NCI-H748 treated with DMSO at 0.1 percent for 48 hours (cell line): ENCODE data around the gene PRG3.
"Not testable (repeated sequence)": the region's sequence is repeated elsewhere in the genome, so short reads cannot be mapped to it uniquely, and the experiment has no call there.

Experiments used
- DNase-seq: peaks from one replicate; lab custom pipeline; 2025; lab: John Stamatoyannopoulos, UW

PRG3 gene

DNA sequence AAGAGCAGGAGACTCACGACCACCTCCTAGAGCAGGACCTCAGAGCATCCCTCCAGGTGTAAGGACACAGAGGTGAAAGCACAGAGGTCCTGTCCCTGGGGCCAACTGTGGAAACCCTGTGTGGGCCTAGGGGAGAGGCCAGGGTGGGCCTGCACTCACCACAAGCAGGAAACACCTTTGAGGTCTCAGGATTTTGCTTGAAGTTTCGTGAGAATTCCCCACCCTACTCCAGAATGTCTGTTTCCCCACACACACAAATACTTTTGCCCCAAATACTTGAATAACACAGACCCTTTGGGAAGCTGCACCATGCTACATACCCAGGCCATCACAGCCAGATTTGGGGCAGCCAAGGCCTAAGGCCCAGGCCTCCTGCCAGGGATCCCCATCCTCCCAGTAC, 27.8 kb upstream of the PRG3 start:
- no peak for DNase-seq

DNA sequence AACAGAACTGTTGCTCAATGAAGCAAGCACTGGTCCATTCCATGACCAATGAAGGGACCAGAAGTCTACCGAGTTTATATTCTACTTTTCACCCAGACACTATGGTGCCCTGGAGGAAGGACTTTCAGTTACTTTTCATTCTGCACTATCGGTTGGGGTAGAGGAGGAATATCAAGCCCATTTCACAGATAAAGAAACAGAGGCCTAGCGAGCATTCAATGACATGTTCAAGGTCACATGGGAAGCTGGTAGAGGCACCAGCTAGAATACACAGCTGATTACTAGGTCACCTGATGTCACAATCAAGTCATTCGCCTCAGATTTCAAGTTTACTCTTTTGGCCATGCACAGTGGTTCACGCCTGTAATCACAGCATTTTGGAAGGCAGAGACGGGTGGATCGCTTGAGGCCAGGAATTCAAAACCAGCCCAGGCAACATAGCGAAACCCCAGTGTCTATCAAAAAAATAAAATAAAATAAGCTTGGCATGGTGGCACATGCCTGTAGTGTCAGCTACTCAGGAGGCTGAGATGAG, 27.1 kb upstream of the PRG3 start:
- no peak for DNase-seq

DNA sequence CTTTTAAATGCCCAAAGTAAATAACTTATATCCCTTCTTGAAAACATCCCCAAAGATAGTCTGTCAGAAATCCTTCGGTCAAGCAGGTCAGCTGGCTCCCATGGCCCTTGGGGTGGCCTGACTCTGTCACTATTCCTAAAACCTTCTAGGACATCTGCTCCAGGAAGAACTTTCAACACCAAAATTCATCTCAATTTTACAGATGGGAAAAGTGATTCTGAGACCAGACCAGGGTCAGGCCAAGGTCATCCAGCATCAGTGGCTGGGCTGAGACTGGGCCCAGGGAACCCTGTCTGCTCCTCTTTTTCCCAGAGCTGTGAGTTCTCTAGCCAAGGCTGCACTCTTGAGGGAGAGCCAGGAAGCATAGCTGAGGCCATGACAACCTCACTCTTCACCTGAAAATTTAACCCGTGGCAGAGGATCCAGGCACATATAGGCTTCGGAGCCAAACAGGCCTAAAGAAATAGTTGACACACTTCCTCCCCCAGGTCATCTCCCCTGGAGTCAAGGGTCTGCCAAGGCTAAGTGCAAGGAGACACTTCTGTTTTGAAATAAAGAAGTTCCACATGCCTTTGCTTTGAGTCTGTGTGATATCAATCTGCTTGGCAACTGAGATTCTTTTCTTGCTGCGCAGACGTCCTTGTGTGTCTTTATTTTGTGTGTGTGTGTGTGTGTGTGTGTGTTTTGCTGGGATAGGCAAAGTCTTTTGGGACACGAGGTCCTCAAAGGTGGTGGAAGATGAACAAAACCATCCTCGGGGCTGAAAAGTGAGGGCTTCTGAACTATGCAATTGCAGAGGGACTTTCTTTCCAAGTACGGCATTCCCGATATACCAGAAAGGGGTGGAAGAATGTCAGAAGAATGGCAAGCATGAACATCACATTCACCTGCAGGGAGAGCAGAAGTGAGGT, 26.3 kb upstream of the PRG3 start:
- DNase-seq: no peak

DNA sequence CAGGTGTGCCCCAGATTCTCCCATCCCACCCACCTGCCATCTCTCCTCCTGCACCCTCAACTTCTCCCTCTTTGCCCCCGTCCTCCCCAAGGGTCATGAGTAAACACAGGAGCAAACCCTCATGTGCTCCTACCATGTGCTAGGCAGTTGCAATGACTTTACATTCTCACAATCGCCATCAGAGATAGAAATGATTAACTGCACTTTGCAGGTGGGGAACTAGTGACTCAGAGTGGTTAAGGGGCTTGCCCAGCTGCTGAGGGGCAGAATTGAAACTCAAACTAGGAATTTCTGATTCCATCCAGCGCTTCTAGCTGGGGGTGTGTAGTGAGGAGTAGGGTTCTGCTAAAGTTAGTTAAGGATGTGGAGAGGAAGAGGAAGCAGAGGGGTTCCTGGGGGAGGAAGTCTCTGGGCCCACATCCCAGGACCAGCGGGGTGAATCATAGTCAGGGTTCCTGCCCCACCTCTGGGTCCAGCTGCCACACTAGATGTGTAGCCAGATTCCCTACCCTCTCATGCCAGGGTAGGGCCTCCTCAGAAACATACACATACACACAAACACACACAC, 25.5 kb upstream of the PRG3 start:
- DNase-seq: no peak

DNA sequence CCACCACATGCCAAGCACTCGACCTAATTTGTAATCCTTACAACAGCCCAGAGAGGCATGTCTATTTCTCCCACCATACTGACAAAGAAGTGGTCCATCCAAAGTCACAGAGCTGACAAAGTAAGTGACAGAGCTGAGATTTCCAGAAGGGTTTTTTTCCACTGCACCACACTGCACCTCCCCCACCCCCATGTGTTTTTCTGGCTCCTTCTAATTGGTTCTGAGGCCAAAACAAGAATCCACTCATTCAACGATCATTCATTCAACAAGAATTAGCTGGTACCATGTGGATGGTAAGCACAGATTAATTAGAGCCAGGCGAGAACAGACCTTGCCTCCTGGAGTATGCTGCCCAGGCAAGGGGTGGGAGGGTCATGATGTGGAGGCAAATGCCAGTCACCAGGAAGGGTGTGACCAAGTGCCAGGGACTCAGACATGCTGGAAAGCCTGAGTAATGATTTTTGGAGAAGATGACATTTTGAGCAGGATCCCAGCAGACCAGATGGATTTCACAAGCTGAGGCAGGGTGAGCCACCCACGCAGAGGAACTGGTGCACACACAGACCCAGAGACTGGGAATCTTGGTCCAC, 24.4 kb upstream of the PRG3 start:
- DNase-seq: no peak

DNA sequence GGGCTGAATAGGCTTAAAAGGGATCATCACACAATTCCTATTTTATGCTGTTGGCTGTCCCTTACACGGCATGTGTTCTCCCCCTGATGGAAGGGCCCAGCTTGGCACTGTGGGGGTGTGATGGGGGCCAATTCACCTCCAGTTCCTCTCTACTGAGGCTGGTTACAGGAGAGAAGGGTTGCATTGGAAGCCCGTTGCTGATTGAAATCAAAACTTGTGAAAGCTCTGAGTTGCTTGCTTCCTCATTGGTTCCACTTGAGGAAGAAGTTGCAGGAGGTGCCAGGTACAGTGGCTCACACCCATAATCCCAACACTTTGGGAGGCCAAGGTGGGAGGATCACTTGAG, 22.8 kb upstream of the PRG3 start:
- DNase-seq: no peak

DNA sequence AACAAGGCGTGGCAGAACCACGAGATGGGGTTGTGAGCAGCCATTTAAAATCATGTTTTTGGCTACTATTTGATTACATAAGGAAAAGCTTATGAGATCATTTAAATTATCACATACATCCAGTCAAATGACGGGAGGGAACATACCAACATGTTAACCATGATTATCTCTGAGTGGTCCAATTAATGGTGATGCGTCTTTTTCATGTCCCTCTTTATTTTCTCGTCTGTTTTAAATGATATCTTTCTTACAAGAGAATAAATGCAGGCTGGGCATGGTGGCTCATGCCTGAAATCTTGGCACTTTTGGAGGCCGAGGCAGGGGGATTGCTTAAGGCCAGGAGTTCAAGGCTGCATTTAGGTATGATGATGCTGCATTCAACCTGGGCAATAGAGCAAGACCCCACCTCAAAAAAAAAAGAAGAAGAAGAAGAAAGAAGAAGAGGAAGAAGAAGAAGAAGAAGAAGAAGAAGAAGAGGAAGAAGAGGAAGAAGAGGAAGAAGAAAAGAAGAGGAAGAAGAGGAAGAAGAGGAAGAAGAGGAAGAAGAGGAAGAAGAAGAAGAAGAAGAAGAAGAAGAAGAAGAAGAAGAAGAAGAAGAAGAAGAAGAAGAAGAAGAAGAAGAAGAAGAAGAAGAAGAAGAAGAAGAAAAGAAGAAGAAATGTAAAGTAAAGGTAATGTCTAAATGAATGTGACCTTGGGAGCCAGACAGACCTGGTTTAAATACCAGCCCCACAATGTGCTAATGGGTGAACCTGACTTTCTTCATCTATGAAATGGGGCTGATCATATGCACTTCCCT, 22.3 kb upstream of the PRG3 start:
- not testable (repeated sequence) for DNase-seq

DNA sequence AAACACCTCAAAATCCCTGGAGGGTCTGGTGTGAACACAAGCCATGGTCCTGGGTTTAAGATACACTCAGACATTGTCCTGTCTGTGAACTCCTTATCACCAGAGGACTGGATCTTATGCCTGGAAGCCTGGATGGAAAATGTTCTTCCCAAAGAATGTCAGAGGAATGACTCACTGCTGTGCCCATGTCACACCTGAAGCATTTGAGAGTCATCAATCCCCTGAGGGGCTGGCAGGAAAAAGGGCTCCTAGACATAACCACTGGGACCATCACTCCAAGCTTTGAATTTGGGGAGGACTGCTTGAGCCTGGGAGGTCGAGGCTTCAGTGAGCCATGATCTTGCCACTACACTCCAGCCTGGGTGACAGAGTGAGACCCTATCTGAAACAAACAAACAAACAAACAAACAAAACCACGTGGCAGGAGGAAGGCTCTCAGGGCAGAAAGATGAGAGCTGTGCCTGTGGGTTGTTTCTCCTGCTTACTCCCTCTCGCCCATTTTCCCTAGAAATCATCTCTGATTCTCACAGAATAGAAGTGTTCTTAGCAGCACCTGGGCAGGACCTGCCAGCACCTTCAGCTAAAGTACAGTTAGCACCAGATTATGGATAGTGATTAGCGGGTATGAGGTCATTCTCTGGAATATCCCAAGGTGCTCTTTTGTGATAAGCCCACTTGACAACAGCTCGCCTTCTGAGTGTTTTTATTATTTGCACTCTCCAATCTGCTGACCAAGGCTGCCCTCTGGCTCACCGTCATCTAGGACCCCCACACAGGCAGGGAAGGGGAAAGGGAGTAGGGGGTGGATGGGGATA, 21.4 kb upstream of the PRG3 start:
- no peak for DNase-seq

DNA sequence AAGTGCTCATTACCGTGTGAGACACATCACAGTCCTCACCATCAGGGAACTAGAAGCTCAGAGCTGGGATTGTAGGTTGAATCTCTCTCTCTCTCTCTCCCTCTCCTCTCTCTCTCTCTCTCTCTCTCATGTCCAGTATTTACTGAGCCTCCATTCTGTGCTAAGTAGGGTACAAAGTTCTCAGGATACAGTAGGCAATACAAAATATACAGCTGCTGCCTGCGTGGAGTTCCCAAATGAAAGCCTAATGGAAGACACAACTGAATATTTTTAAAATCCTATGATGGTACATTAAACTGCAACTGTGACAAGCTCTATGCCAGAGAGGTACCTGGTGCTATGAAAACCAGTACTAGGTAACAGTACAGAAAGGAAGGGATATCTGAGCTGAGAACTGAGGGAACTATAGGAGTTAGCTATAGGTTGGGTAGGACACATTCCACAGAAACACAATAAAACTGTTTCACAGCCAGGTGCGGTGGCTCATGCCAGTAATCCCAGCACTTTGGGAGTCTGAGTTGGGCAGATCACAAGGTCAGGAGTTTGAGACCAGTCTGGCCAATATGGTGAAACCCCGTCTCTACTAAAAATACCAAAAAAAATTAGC, 19.1 kb upstream of the PRG3 start:
- DNase-seq: no peak

DNA sequence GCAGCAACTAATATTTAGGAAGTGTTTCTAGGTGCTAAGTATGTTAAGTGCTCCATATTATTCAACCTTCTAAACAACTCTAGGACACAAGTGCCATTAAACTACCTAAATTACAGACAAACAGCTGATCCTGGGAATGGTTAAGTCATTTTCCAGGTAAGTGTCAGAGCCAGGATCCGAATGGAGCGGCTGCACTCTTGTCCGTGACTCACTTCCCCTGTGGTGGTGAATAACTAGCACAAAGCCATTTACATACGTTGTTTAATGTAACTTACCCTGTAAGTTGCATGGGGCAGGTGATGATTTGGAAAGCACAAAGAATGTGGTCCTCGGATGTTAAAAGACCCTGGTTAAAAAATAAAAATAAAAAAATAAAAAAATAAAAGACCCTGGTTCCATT, 18.3 kb upstream of the PRG3 start:
- DNase-seq: no peak

DNA sequence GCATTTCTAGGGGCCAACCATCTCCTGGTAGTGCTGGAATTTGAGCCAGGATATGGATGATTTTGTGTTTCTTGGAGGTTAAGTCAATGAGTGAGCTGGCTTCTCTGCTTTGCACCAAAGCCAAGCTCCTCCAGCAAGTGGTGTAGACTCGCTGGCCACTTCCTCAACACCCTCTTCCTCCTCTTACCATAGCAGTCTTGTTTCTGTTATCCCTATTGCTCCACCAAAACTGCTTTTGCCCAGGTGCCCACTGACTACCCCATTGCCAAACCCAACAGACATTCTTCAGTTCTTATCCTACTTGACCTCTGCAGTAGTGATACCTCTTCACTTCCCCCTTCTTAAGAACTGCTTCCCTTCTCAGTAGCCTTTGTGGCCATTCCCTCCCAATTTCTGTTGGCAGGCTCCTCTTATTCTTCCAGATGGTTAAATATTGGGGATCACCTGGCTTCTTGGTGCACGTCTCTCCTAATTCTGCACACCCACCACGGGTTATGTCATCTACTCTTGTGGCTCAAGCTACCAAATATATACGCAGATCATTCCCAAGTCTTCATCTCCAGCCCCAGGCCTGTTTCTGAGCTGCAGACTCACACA, 16.5 kb upstream of the PRG3 start:
- no peak for DNase-seq

DNA sequence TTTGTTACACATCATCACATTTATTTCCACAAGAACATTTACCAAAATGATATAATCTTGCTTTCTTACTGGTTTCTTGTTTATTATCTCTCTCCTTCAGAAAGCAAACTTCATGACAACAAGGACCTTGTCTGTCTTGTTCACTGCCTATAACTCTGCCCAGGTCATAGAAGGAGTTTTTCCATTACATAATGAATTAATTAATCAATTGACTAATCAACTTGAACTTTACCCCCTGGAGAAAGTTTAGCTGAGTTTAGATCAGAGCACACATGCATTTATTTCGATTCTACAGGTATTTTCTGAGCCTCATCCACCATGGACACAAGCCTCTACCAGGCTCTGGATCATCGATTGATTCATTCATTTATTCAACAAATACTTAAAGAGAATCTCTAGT, 15.8 kb upstream of the PRG3 start:
- DNase-seq: no peak

DNA sequence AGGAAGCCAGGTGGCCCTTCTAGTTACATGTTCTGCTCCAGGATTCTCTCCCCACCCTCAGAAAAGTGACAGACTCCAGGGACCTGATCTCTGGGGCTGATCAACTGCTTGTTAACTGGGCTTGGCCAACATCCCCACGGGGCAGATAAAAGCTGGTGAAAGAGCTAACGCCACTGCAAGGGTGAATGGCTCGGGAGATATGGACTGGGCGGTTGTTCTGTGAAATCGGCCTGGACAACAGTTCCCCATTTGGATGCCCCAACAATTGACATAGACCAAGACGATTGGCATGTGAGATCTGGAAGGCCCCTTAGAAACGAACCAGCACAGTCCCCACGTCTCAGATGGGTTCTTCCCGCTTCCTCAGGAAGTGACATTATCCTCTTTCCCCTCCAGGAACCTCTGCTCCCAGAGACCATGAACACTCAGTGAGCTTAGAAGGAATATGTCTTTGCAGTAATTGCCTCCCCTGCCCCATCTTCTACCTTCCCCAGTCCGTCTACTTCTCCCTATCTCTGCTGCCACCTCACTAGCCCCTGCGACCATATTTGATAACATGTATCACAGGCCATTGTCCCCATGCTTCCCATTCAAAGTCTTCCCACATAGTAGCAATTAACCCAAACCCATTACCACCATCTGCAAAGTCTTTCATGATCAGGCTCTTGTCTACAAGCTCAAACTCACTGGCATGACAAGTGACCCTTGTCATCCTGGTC, 15.1 kb upstream of the PRG3 start:
- no peak for DNase-seq

DNA sequence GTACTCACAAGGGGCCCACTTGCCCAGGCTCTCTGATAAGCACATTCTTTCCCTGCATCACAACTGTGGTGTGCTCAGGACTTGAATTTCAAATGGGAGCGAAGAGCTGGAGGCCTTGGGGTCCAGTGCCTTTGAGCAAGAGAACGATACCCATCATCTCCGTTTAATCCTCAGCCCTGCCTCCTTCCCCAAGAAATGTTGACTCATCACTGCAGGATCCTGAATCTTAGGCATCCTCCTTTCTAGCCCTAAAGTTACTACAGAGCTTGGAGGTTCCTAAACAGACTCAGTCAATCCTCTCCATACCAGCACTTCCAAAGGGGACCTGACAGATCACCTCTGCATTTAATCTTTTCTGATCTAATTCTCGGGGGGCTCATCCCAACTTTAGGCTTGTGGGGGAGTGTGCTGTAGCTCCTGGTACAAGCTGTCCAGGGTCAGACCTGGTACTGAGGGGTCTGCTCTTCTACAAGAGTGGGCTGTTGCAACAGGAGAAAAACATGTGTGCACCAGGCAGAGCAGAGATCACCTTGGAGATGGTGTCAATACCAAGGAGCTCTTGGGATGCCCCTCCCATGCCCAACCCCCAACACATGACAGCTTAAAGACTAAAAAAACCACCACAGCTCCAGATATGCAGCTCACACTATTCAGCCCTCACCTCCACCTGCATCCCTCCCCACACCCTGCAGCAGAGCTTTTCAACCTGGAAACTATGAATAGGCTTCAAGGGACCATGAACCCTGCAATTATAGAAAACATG, 13.4 kb upstream of the PRG3 start:
- no peak for DNase-seq

DNA sequence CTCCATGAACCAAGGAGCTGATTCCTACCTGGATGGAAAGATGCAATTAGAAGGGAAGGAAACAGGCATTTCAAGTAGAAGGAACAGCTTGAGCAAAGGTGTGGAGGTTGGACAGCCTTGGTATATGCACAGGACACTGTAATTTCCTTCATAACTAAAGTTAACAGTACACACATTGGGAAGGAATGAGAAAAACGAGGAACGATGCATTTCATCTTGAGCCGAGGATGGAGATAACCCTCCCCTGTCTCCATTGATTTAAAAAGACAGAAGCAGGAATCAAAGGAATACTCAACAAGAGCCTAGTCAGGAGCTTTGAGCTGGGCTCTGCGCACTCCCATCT, 11.8 kb upstream of the PRG3 start:
- DNase-seq: no peak

DNA sequence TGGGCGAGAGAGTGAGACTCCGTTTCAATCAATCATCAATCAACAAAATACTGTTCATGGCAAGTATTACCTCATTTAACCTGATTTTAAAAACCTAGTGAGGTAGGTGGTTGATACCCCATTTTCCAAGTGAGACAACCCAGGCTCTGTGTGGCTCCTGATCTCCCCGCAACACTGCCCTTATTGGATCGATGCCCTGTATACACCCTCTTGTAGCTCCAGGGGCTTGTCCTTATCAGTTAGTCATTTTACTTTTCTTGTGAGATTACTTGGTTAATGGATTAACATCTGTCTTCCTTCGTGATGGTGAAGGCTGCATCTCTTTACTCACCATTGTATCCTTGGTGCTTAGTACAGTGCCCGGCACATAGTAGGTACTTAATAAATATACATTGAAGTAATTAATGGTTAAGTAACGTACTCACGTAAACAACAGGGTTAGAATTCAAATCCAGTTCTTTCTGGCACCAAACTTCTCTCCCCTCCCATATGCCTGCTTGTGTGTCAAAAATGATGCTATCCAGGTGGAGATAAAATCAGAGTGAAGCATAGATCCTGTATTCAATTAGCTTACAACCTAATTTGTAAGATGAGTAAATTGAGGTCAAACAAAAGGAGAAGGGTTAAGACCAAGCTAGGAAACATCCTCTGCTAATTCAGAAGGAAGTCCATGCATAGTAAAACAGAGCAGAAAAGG, 11.3 kb upstream of the PRG3 start:
- no peak for DNase-seq

DNA sequence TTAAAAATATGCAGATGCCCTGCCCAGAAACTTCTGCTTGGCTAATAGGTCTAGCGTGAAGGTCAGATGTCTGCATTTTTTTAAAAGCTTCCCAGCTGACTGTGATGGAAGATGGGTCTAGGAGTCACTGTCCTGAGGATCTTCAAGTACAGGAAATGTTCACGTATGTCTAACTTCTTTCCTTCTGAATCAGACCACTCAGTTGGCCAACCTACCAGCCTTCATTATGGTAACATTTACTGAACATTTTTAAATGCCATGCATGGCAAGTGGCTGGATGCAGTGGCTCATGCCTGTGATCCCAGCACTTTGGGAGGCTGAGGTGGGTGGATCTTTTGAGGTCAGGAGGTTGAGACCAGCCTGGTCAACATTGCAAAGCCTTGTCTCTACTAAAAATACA, 10.6 kb upstream of the PRG3 start:
- no peak for DNase-seq

DNA sequence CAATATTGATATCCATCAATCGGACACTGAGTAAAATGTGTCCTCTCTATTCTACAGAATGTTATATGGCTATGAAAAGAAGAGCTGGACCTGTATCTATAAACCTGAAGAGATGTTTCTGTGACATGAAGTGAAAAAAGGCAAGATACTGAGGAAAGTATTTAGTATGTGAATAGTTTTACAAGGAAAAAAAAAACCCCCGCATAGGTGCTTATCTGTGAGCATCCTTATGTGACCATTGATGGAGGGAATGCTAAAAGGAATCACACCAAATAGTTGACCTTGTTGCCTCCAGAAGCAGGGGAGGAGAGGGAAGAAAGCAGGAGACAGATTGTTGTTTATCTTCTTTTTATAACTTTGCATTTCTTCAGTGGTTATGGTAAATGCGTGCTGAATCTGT, 10.2 kb upstream of the PRG3 start:
- DNase-seq: no peak

DNA sequence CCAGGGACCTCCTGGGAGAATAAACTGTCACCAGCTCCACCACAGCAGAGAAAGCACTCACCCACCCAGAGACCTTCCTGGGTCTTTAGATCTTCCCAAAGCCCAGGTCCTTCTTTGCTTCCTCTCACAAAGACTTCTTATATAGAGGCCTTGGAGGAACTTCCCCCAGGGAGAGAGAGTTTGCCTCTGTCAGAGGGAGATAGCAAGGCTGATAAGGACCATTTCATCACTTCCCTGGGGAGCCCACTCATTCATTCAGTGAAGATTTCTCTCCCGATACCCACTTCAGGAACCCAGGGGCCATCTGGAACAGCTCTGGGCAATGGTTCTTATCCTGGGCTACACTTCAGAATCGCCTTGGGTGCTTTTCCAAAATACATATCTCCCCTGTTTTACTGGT, 9.6 kb upstream of the PRG3 start, which contains the start of gene PRG2:
Gene PRG2, minus strand, starts transcription at position 116 of the 400 bp plus-strand sequence. CDS start 706 bp downstream, outside the sequence.
- DNase-seq: no peak
